ENCODE data around the gene ANXA11. TPM values are rescaled to one million over a fixed set of nuclear protein-coding genes. Genes with fewer than 3 reads are reported as not detected.
"Not testable (repeated sequence)": the region's sequence is repeated elsewhere in the genome, so short reads cannot be mapped to it uniquely, and the experiment has no call there.

ANXA11 gene
- total RNA-seq, 1 experiment from 2014 or later = 327 TPM

DNA sequence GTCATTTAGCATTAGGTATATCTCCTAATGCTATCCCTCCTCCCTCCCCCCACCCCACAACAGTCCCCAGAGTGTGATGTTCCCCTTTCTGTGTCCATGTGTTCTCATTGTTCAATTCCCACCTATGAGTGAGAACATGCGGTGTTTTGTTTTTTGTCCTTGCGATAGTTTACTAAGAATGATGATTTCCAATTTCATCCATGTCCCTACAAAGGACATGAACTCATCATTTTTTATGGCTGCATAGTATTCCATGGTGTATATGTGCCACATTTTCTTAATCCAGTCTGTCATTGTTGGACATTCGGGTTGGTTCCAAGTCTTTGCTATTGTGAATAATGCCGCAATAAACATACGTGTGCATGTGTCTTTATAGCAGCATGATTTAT, 17.7 kb upstream of the ANXA11 start:
- intact Hi-C loops (cut with micrococcal nuclease; ENCODE audit: unreplicated experiment) = loop anchor here (5.0 kb wide), 1 partner anchor 166 kb away; no protein-coding TSS in a partner anchor
- DNase-seq; H3K4me3 ChIP-seq (ENCODE audit: low read depth, low read length); H3K27me3 ChIP-seq (replicated peaks; ENCODE audit: control insufficient read depth, insufficient read depth, low read length); H3K4me3 Mint-ChIP-seq (ENCODE audit: unreplicated experiment); POLR2A ChIA-PET; H3K27me3 Mint-ChIP-seq (ENCODE audit: insufficient read depth, unreplicated experiment); H3K27ac Mint-ChIP-seq (ENCODE audit: unreplicated experiment); H3K9me3 ChIP-seq; BruUV-seq (replicated peaks); H3K4me1 Mint-ChIP-seq (ENCODE audit: low read depth, unreplicated experiment); H3K36me3 ChIP-seq (ENCODE audit: control insufficient read depth, insufficient read depth, low read length); H3K36me3 Mint-ChIP-seq (ENCODE audit: insufficient read depth, unreplicated experiment); H3K4me1 ChIP-seq; H3K9me3 Mint-ChIP-seq (ENCODE audit: unreplicated experiment): not testable (repeated sequence)
- CTCF ChIA-PET = interaction anchor here (1.0 to 2.2 kb wide), 3 partner anchors 19 to 79 kb away, joined by 3 to 27 read pairs (median 8); no protein-coding TSS in a partner anchor

GRCh38 chr10:80218878-80219277, 13.5 kb upstream of the ANXA11 start:
- DNase-seq; BruUV-seq (replicated peaks); H3K36me3 ChIP-seq (ENCODE audit: control insufficient read depth, insufficient read depth, low read length); H3K4me3 ChIP-seq (ENCODE audit: low read depth, low read length); H3K27ac Mint-ChIP-seq (ENCODE audit: unreplicated experiment); H3K36me3 Mint-ChIP-seq (ENCODE audit: insufficient read depth, unreplicated experiment); H3K4me1 ChIP-seq; H3K4me3 Mint-ChIP-seq (ENCODE audit: unreplicated experiment); CTCF ChIA-PET; H3K4me1 Mint-ChIP-seq (ENCODE audit: low read depth, unreplicated experiment); H3K9me3 Mint-ChIP-seq (ENCODE audit: unreplicated experiment); H3K27me3 ChIP-seq (replicated peaks; ENCODE audit: control insufficient read depth, insufficient read depth, low read length); intact Hi-C loops (cut with micrococcal nuclease; ENCODE audit: unreplicated experiment); H3K27me3 Mint-ChIP-seq (ENCODE audit: insufficient read depth, unreplicated experiment); H3K9me3 ChIP-seq; POLR2A ChIA-PET: not testable (repeated sequence)

GRCh38 chr10:80214368-80214982, 9.1 kb upstream of the ANXA11 start:
- DNase-seq; H3K27me3 Mint-ChIP-seq (ENCODE audit: insufficient read depth, unreplicated experiment); H3K27ac Mint-ChIP-seq (ENCODE audit: unreplicated experiment); intact Hi-C loops (cut with micrococcal nuclease; ENCODE audit: unreplicated experiment); H3K36me3 ChIP-seq (ENCODE audit: control insufficient read depth, insufficient read depth, low read length); POLR2A ChIA-PET; H3K4me3 ChIP-seq (ENCODE audit: low read depth, low read length); H3K9me3 ChIP-seq; H3K9me3 Mint-ChIP-seq (ENCODE audit: unreplicated experiment); H3K4me3 Mint-ChIP-seq (ENCODE audit: unreplicated experiment); H3K27me3 ChIP-seq (replicated peaks; ENCODE audit: control insufficient read depth, insufficient read depth, low read length); BruUV-seq (replicated peaks): not testable (repeated sequence)
- H3K4me1 ChIP-seq = peaks cover 33% of the 10 kb centered on the region
- Mint-ChIP-seq H3K4me1 (ENCODE audit: low read depth, unreplicated experiment) (peaks cover 45% of the 10 kb centered on the region), H3K36me3 (ENCODE audit: insufficient read depth, unreplicated experiment) (peaks cover 28% of the 10 kb centered on the region)
- CTCF ChIA-PET = interaction anchor here (1.5 kb wide), 1 partner anchor 71 kb away, joined by 3 read pairs; no protein-coding TSS in a partner anchor

- H3K36me3 ChIP-seq (ENCODE audit: control insufficient read depth, insufficient read depth, low read length); intact Hi-C loops (cut with micrococcal nuclease; ENCODE audit: unreplicated experiment); H3K27me3 Mint-ChIP-seq (ENCODE audit: insufficient read depth, unreplicated experiment); H3K9me3 Mint-ChIP-seq (ENCODE audit: unreplicated experiment); H3K4me3 ChIP-seq (ENCODE audit: low read depth, low read length); POLR2A ChIA-PET; BruUV-seq (replicated peaks); H3K27me3 ChIP-seq (replicated peaks; ENCODE audit: control insufficient read depth, insufficient read depth, low read length); H3K9me3 ChIP-seq: not testable (repeated sequence)
- CTCF ChIA-PET = interaction anchor here (0.7 to 1.5 kb wide), 6 partner anchors 9 to 134 kb away, joined by 3 to 6 read pairs (median 4); partner anchors contain the start of gene TMEM254
- H3K27ac Mint-ChIP-seq (ENCODE audit: unreplicated experiment) = peak overlapping the region; percentile 70
- H3K4me1 Mint-ChIP-seq (ENCODE audit: low read depth, unreplicated experiment) = peaks cover 52% of the 10 kb centered on the region
- peak in 1 of 2 experiments; percentile 41 for DNase-seq
- peaks cover 34% of the 10 kb centered on the region for H3K36me3 Mint-ChIP-seq (ENCODE audit: insufficient read depth, unreplicated experiment)
- peaks cover 41% of the 10 kb centered on the region for H3K4me1 ChIP-seq
- peak overlapping the region; percentile 46 for H3K4me3 Mint-ChIP-seq (ENCODE audit: unreplicated experiment)
Observed at GRCh38 chr10:80212535-80213115, 7.3 kb upstream of the ANXA11 start.

DNA sequence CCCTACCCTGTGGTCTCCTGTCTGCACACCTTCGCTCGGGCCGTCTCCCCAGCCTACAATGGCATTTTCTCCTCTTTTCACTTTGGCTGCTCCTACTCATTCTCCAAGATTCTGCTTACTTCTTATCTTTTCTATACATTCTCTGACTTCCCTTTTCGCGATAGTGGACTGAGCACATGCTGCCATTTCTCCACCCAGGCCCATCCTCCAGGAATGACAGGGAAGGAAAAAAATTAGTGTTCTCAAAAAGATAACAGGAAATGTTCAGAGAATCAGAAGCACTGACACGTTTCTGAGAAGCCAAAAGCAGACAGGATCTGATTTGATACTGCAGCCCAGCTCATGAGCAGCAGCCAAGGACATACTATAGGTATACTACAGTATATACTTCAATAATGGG, 6.4 kb upstream of the ANXA11 start:
- no peak for DNase-seq
- Histone ChIP-seq H3K27me3 (replicated peaks; ENCODE audit: control insufficient read depth, insufficient read depth, low read length) (no peaks in the 10 kb centered on the region), H3K36me3 (ENCODE audit: control insufficient read depth, insufficient read depth, low read length) (no peaks in the 10 kb centered on the region), H3K4me3 (ENCODE audit: low read depth, low read length) (no peak overlapping the region), H3K4me1 (peaks cover 41% of the 10 kb centered on the region), H3K9me3 (no peaks in the 10 kb centered on the region)
- ChIA-PET CTCF (interaction anchor here (1.2 to 1.3 kb wide), 4 partner anchors 8 to 68 kb away, joined by 3 to 6 read pairs (median 4); no protein-coding TSS in a partner anchor), POLR2A (no interaction called here)
- Mint-ChIP-seq H3K36me3 (ENCODE audit: insufficient read depth, unreplicated experiment) (peaks cover 42% of the 10 kb centered on the region), H3K27me3 (ENCODE audit: insufficient read depth, unreplicated experiment) (no peaks in the 10 kb centered on the region), H3K9me3 (ENCODE audit: unreplicated experiment) (peaks cover 10% of the 10 kb centered on the region), H3K4me1 (ENCODE audit: low read depth, unreplicated experiment) (peaks cover 52% of the 10 kb centered on the region), H3K27ac (ENCODE audit: unreplicated experiment) (peak overlapping the region; percentile 70), H3K4me3 (ENCODE audit: unreplicated experiment) (peak overlapping the region; percentile 46)
- no peak for TF ChIP-seq CTCF (IDR thresholded peaks at IDR 0.05; ENCODE audit: insufficient read depth in 1 of 2, low read depth in 1 of 2, low read length in 1 of 2, severe bottlenecking in 1 of 2, unreplicated experiment in 1 of 2)
- no TSS peak for BruUV-seq (replicated peaks)
- intact Hi-C loops (cut with micrococcal nuclease; ENCODE audit: unreplicated experiment) = no loop called here
